GM06990 (cell line): ENCODE data around the gene GATA1.

ENCODE experiments used
- DNase-seq: peaks from one replicate; pipeline ENCODE4 v3.0.0-alpha.2; 2011; ENCODE audit not compliant: insufficient read length; ENCODE audit errors: extremely low read depth
- H3K27me3 ChIP-seq: replicated peaks from 2 replicates; pipeline ENCODE4 v1.6.0; 2011; ENCODE audit warnings: low read length; ENCODE audit not compliant: control insufficient read depth, insufficient read depth
- H3K36me3 ChIP-seq: 2 replicates; pipeline ENCODE4 v1.5.1; 2011; ENCODE audit warnings: low read length; ENCODE audit not compliant: control insufficient read depth, insufficient read depth
- H3K4me3 ChIP-seq: replicated peaks from 2 replicates; pipeline ENCODE4 v1.5.1; 2011; ENCODE audit warnings: low read depth, mild to moderate bottlenecking, control low read depth, low read length
- TF ChIP-seq, protein P1 (sequence below): IDR thresholded peaks from 2 replicates; pipeline ENCODE4 v1.5.1; 2011; ENCODE audit warnings: low read length, control low read depth, mild to moderate bottlenecking, inconsistent platforms; ENCODE audit not compliant: insufficient read depth, poor library complexity, severe bottlenecking

The GATA1 gene

GRCh38 chrX:48791063-48791820, 4.9 kb downstream of the GATA1 start:
- H3K4me3 ChIP-seq, result no peak overlapping the region
- no peaks in the 10 kb centered on the region for H3K36me3 ChIP-seq
- H3K27me3 ChIP-seq, result no peaks in the 10 kb centered on the region
- TF ChIP-seq, protein P1, sequence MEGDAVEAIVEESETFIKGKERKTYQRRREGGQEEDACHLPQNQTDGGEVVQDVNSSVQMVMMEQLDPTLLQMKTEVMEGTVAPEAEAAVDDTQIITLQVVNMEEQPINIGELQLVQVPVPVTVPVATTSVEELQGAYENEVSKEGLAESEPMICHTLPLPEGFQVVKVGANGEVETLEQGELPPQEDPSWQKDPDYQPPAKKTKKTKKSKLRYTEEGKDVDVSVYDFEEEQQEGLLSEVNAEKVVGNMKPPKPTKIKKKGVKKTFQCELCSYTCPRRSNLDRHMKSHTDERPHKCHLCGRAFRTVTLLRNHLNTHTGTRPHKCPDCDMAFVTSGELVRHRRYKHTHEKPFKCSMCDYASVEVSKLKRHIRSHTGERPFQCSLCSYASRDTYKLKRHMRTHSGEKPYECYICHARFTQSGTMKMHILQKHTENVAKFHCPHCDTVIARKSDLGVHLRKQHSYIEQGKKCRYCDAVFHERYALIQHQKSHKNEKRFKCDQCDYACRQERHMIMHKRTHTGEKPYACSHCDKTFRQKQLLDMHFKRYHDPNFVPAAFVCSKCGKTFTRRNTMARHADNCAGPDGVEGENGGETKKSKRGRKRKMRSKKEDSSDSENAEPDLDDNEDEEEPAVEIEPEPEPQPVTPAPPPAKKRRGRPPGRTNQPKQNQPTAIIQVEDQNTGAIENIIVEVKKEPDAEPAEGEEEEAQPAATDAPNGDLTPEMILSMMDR, result no peak
- no peak for DNase-seq

DNA sequence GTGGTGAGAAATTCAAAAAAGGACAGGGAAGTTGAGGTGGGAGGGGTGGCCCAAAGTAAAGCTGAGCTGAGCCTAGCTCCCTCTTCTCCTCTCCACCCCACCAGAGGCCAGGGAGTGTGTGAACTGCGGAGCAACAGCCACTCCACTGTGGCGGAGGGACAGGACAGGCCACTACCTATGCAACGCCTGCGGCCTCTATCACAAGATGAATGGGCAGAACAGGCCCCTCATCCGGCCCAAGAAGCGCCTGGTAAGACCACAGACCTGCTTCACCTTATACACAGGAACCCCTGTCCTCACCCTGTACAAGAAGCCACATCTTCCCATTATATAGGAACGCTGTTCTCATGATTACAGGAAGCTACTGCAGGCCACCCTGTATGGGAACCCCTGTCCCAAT, 5.8 kb downstream of the GATA1 start:
- no peak overlapping the region for H3K4me3 ChIP-seq
- TF ChIP-seq, protein P1, result no peak
- H3K27me3 ChIP-seq, result no peaks in the 10 kb centered on the region
- no peaks in the 10 kb centered on the region for H3K36me3 ChIP-seq
- no peak for DNase-seq

- no peaks in the 10 kb centered on the region for H3K27me3 ChIP-seq
- TF ChIP-seq, protein P1, result no peak
- DNase-seq, result no peak
- no peaks in the 10 kb centered on the region for H3K36me3 ChIP-seq
- H3K4me3 ChIP-seq, result no peak overlapping the region
Observed at GRCh38 chrX:48793935-48794334, 7.5 kb downstream of the GATA1 start.

- H3K36me3 ChIP-seq, result no peaks in the 10 kb centered on the region
- no peak for DNase-seq
- H3K4me3 ChIP-seq, result no peak overlapping the region
- TF ChIP-seq, protein P1, result no peak
- no peaks in the 10 kb centered on the region for H3K27me3 ChIP-seq
Observed at GRCh38 chrX:48794340-48794910, 8.0 kb downstream of the GATA1 start.

DNA sequence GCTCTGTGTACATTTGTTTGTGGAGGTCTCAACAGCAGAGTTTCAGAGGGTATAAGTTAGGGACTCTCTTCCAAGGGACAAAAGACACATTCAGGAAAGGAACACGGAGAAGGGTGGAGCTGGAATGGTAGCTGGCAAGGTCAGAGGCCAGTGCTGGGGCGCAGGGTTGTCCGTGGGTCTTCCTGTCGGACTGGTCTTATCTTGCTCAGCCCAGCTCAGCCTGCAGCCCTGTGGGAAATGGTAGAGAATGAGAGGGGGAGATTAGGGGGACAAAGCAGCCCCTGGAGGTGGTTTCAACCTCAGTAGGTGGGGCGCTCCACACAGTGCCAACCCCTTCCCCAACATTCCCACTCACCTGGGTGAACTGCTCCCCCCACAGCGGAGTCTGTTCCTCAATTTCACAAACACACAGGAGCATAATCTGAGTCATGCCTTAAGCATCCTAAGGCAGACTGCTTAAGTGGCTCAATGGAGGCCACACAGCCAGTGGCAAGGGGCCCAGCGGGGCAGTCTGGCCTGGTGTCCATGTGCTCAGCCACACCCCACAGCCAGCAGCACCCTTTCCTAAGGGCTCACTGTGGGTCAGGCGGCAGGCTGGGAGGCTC, 8.6 kb downstream of the GATA1 start:
- no peak overlapping the region for H3K4me3 ChIP-seq
- no peaks in the 10 kb centered on the region for H3K27me3 ChIP-seq
- no peak for DNase-seq
- no peaks in the 10 kb centered on the region for H3K36me3 ChIP-seq
- TF ChIP-seq, protein P1, result no peak
